Stimulated activated CD4-positive, alpha-beta T cell treated with anti-CD3 and anti-CD28 coated beads, Interleukin-1b, Interleukin-23, amount 100 ng/mL, for 4 hours (primary cell): Measurements from ENCODE around the gene SH3BP4.
"Not testable (repeated sequence)": the region's sequence is repeated elsewhere in the genome, so short reads cannot be mapped to it uniquely, and the experiment has no call there.

ENCODE experiments used
- DNase-seq, 2 donors: peaks; one replicate each; pipeline ENCODE4 v3.0.0-alpha.2; 2020; ENCODE audit warnings: low read depth in 2 of 2

SH3BP4 gene

DNA sequence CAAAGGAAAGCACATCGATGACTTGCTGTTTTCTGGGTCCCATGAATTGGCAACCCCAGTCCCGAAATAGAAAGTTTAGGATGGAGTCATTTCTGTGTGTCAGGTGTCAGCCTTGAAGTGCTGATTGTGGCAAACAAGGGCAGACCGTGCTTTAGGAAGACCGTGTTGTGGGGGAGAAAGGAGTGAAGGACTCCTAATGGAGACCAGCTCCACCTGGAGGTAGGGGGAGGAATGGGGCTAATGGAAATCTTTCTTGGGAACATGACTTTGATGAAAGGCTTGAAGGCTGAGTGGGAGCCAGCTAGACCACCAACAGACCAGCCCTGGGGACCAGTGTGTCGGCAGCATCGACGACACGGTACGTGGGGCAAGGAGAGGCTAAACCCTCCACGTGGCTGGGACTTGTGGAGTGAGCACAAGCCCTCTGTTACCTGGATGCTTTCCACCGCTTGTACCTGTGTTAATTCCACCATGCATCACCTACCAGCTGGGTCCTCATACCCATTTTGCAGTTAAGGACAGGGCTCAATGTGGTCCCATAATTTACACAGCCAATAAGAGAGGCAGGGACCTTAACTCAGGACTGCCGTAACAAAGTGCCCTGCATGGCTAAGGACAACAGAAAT, 104.2 kb downstream of the SH3BP4 start:
- no peak for DNase-seq

DNA sequence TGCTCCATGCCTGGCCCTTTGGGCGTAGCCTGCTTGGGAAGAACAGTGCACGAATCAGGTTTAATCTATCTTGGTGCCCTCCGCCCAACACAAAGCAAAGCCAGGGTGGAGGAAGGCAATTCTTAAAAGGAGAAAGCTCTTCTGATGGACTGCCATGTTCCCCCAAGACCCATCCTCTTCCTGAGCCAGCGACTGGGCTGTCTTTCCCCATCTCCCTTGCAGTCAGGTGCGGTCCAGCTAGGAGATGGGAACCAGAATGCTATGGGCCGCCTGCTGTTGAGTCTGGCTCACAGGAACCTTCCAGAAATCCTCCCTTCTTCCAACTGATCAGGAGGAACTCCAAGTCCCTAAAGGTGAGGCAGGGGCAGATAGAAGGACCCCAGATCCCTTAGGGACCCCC, 105.0 kb downstream of the SH3BP4 start:
- no peak for DNase-seq

DNA sequence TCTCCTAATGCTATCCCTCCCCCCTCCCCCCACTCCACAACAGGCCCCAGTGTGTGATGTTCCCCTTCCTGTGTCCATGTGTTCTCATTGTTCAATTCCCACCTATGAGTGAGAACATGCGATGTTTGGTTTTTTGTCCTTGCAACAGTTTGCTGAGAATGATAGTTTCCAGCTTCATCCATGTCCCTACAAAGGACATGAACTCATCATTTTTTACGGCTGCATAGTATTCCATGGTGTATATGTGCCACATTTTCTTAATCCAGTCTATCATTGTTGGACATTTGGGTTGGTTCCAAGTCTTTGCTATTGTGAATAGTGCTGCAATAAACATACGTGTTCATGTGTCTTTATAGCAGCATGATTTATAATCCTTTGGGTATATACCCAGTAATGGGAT, 105.8 kb downstream of the SH3BP4 start:
- DNase-seq = not testable (repeated sequence)

DNA sequence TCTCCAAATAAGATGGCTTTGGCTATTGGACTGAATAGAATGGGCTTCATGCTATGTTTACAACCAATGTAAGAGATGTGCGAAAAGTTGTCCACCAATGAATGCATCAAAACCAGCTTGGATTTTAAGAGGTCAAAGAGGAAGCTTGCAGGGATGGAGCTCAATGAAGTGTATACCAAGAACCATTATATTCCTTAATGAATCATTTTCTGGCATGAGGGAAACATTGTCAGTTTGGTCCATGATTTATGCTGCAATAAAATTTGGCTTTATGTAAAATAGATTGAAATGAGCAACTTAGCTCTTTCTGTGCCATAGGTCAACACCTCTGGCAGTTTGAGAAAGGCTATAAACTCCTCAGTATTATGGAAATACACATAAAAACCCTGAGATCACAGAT, 107.3 kb downstream of the SH3BP4 start:
- no peak for DNase-seq

DNA sequence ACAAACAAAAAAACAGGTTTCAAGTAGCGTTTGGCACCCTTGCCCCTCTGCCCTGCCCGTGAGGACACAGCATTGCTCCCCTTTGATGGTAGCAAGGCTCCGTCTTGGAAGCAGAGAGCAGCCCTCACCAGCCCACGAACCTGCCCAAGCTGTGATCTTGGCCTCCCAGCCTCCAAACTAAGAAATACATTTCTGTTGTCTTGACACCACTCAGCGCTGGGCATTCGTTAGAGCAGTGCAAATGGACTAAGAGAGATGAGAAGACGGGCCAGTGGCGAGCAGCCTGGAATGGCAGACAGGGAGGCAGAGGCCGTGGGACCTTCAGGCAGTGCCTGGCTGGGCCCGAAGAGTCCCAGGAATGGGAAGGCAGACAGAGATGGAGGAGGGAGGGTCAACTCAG, 109.8 kb downstream of the SH3BP4 start:
- no peak for DNase-seq

DNA sequence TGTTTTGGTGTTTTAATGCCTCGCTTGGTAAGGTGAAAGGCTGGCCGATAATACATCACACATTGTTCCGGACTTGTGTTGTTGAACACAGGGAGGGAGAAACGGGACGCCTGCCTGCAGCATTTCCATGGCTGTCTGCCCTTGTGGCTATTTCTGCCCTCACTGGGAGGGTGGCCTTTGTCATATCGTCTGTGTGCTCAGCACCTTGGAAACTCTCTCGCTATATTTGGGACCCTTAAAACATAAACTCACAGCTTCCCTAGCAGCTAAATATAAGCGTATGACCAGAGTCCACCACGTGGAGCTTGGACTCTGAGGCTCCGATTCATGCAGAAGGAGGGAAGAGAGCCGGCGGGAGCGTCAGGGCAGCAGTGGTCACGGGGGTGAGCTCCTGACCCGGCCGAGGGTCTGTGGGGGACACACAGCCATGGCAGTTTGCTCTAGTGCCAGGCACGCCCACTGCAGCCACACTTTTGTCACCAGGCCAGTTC, 111.7 kb downstream of the SH3BP4 start:
- no peak for DNase-seq

DNA sequence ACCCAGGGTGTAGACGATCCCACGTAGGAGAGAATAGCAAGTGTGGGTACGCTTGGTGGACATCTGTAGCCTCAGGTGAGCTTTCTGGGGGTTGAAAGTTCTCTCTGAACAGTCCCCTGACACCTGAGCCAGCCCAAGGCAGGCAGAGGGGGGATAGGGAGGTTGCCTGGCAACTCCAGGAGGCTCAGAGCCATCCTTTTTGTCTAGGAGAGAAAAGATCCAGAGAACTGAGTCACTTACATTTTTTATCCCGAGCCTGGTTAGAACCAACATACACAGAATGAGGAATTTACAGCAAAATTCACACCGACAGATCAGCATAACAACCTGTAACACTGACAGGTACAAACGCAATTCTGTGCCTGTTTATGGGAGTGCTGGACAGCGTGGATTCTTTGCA, 113.2 kb downstream of the SH3BP4 start:
- no peak for DNase-seq

DNA sequence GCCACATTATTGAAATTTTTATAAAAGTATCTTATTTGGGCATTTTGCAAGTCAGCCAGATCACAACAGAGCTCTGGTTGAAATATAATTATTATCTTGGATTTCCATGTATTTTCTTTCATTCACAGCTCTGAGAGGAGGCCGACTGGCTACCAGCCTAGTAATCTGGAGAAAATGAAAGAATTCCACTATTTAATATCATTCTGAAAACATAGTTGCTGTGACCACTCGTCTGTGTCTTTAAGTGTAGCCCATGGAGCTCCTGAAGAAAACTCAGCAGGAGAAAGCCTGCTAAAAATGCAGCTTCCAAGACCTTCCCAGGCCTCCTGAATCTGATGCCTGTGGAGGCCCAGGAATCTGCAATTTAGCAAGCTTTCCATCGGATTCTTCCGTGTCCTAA, 114.7 kb downstream of the SH3BP4 start:
- DNase-seq = no peak

DNA sequence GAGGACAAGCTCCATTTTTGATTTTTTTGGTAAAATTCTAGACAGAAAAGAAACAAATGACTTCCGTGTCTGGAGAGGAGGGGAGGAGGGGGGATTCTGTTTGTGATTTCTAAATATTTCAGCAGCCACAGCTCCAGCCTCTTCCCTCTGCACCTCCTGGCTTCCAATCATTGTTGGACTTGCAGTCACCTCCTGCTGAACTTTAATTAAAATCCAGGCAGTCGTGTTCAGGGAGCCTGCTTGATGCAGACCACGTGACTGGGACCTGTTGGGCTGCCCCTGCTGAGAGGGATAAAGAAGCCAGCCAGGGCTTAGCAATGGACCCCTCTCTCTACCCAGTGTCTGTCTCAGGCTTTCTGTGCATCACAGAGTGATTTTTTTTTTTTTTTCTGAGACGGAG, 115.1 kb downstream of the SH3BP4 start:
- DNase-seq = no peak

DNA sequence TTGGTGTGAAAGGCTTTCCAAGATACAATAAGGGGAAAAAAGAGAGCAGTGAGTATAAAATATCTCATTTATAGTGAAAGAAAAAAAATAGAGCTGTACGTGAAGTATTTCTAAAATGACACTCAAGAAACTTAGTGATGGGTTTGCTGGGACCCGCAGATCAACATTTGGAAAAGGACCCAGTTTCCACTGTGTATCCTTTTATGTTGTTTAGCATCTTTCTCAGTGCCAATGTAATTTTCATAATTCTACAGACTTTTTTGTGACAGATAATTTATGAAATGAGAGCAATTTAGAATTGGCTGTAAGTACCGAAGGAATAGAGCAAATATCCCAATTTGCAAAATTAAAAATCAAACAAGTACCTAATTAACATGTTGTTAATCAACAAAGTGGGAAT, 116.9 kb downstream of the SH3BP4 start:
- no peak for DNase-seq

DNA sequence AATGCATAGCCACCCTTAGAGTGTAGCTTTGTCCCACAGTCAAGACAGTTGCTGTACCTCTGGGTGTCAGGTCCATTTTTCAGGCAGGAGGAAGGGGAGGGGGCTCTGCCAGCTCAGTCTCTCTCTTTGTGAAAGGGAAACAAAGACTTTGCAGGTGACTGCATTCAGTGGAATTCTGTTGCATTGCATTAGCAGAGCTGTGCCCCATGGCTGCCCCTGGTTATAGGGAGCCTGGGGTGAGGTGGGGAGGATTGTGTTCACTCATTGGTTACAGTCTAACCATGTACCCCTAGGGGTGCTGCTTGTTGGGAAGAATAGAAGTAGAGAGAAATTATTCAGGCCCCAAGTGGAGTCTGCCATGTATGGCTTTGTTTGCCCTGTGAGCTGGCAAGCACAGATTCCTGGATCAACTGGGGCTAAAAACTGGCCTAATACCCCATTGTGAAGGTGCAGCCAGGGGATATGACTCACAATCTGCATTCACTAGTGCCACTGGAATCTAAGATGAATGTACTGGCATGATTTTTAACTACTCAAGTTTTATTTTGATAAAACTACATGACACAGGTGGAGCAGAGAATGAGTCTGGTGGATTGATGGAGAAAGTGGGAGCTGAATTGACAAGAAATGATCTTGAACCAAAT, 118.4 kb downstream of the SH3BP4 start:
- no peak for DNase-seq

DNA sequence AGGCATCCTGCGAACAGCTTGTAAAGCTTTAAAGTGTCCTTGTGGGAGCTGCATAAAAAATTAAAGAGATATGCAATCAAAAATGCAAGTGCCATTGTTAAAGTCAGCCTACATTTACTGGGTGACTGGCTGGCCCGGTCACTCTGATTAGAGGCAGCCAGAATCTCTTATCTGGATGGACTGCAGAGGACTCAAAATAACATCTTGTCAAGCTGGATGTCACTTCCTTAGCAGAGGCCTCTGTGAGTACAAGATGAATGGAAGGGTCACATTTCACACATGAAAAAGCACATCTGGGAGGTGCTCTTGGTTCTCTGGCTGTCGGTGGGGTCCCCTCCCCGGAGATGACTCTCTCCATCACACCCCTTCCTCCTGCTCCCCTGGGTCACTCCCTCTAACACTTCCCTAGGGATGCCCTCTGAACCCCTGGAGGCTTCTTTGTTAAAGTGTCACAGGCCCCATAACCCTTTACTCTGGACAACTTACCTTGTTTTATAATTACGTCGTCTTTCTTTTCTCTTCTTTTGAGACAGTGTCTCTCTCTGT, 122.1 kb downstream of the SH3BP4 start:
- no peak for DNase-seq

DNA sequence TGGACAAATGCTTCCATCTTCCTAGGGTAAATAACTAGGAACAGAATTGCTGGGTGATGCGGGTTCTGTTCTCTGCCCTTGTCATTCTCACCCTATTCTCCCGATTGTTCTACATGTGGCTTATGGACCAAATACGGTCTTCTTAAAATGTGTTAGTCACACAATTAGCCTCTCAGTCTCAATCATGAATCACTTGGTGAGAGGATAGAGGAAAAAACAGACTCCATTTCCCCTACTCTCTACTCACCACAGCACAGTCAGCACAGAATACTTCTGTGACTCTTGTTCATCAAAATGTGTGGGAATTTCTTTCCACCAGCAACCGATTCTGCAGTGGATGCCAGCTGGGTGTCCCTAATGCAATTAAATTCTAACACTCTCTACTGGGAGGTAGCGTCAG, 125.2 kb downstream of the SH3BP4 start:
- DNase-seq = no peak

DNA sequence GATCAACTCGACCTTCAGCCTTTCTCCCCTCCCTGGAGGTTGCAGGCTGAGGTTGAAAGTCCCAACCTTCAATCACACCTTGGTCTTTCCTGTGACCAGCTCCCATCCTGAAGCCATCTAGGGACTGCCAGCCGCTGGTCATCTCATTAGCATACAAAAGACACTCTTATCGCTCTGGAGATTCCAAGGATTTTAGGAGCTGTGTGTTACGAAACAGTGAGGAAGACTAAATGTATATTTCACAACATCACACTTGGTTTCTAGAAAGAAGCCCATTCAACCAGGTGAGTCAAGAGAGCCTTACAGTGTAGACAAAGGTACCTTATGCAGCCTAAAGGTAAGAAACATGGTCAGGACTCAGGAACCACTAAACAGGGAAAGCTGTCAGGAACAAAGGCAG, 126.4 kb downstream of the SH3BP4 start:
- DNase-seq = no peak

DNA sequence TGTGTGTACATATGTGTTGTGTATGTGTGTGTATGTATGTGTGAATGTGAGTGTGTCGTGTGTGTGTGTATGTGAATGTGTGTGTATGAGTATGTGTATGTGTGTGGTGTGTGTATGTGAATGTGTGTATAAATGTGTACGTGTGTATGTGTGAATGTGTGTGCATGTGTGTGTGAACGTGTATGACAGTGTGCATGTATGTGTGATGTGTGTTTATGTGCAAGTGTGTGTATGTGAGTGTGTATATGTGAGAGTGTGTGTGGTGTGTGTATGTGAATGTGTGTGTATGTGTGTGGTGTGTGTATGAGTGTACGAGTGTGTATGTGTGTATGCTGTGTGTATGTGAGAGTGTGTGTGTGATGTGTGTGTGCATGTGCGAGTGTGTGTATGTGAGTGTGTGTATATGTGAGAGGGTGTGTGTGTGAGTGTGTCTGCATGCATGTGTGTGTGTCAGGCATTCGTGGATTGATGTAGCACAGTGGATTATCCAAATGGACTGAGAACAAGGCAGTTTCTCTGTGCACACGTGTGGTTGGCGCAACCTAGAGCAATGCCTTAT, 127.2 kb downstream of the SH3BP4 start:
- DNase-seq = no peak

DNA sequence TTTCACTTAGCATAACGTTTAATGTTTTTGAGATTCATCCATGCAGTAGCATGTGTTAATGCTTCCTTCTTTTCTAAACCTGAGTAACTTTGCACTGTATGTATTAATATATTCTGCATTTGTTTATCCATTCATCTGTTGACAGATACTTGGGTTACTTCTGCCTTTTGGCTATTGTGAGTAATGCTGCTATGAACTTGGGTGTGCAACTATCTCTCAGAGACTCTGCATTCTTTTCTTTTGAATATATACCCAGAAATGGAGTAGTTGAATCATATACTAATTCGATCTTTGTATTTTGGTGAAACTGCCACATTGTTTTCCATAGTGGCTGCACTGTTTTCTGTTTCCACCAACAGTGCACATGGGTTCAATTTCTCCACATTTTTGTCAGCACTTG, 128.3 kb downstream of the SH3BP4 start:
- DNase-seq = no peak

DNA sequence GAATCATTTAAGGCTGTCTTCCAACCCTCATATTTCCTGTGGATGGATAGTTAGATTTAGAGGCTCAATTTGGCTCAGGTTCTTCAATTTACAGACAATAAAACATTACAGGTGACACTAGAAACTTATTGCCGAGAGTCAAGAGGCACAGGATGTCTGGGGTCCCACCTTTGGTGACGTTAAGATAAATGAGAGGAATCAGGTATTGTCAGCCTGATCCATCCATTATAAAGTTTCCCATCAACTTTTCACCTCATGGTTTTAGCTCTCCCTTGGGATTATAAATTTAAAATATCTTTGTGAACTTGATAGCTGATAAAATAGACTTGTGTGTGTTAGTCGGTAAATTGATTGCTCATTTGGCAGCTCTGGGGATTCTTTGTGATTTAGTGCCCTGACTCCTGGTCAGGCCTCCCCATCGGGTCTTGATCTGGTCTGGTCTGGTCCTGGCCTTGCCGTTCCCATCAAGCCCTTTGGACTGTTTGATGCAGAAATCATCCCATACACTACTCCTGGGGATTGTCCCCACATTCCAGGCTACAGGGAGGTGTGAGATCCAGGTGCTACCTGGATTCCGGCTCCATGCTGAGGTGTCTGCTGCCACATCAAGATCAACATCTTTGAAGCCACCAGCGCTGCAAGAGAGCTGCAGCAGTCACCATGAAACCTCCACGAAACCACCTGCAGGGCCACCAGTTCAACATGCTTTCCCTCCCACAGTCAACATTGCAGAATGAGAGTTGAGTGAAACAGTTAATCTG, 130.9 kb downstream of the SH3BP4 start:
- no peak for DNase-seq

DNA sequence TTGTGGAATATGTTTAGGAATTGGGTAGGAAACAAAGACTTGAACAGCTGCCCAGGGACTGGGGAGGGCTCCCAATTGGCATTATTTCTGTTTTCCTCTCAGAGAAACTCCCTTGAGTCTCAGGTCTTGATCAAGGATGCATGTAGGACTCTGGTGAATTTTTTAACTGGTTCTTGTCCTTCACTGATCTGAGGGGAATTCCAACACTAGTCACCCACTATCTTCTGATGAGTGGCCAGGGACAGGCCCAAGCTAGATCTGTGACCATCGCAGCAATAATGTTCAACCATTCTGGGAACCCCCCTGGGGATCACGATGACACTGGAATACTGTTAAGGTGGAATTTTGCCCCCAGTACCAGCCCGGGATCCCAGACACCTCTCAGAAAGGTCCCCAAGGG, 132.0 kb downstream of the SH3BP4 start:
- no peak for DNase-seq

DNA sequence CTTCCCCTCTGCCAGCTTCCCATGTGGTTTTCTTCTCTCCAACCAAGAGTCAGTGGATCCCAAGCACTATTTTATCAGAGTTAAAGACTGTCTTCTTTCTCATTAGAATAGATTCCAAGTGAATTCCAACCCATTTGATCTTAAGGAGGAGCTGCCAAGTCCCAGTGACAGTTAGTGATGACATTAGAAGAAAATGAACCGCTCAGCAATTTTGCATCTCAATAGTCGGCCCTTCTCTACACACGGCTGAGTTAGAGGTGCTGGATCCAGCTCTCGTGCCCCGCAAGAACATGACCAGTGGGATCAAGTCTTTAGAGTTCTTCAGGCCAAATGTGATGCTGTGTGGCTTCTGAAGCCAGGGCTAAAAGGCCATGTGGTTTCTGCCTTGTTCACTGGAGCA, 132.6 kb downstream of the SH3BP4 start:
- DNase-seq = no peak

DNA sequence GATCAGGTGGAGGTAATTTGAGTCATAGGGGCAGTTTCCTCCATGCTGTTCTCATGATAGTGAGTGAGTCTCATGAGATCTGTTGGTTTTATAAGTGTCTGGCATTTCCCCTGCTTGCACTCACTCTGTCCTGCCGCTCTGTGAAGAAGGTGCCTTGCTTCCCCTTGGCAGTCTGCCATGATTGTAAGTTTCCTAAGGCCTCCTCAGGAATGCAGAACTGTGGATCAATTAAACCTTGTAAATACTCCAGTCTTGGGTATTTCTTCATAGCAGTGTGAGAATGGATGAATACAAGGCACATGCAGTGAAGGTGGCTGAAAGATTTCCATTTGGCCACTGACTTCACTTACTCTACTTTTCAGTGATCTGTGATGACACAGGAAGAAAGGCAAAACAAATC, 133.7 kb downstream of the SH3BP4 start:
- DNase-seq = no peak

DNA sequence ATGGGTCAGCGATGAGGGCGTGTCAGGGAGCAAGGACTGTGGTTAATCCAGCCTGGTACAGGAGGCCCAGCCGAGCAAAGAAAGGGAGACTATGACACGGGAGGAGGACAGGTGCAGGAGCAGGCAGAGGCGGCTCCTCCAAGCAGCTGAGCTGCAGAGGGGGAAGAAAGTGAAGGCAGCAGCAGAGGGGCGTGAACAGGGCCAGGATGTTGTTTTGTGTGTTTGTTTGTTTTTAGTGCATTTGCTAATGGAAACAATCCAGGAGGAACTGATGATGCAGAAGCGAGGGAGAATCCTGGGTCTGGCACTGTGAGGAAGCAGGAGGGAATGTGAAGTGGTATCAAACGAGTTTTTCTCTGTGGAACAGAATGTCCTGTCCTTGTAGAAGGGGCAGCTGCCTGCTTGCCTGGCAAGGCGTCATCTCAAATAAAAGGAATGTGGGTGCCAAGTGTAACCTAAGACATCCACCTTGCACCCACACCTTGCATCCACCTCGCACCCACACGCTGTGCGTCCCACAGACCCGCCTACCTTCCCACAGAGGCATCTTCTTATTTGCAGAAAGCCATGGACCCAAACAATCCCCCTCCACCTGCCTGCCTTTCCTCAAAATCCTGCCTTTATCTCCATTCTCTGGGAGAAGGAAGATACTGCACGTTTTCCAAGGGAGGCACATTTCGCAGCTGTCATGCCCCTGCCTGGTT, 134.8 kb downstream of the SH3BP4 start:
- DNase-seq = no peak
